GM21390 (cell line): Measurements from ENCODE around the gene FOLR1.

Experiments
- ATAC-seq: cut with Tn5 transposase; IDR thresholded peaks from one replicate; pipeline ENCODE4 v1.9.1; 2021; ENCODE audit not compliant: unreplicated experiment

Gene FOLR1

DNA sequence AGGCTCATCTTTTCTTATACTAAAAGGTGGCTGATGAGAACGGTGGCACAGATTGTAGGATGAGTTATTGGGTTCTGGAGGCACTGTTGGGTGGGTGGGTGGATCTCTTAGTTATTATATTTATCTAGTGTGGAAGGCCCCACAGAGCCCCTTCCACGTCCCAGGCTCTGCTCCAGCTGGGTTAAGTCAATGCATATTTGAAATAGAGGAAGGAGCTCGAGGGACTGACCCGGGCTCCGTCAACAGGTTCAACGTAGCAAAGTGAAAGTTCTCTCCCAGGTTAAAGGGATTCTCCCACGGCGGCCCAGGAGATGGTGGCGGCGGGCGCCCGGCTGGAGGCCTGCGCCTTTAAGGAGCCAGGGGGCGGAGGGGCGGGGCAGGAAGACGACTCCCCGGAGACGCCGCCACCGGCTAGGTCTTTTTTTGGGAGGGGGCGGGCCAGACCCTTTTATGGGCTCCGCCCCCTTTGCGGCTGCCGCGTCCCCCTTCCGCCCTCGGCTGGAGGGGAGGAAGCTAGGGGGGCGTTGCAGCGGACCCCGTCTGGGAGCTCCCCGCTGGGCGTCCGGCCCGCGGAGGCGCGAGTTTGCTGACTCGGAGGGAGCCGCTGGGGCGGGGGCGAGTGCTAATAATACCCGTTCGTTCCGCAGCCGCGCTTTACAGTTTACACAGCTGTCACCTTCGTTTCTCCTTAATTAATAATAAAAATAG is 31.1 kb downstream of the FOLR1 start:
- ATAC-seq, result peak; percentile 64

DNA sequence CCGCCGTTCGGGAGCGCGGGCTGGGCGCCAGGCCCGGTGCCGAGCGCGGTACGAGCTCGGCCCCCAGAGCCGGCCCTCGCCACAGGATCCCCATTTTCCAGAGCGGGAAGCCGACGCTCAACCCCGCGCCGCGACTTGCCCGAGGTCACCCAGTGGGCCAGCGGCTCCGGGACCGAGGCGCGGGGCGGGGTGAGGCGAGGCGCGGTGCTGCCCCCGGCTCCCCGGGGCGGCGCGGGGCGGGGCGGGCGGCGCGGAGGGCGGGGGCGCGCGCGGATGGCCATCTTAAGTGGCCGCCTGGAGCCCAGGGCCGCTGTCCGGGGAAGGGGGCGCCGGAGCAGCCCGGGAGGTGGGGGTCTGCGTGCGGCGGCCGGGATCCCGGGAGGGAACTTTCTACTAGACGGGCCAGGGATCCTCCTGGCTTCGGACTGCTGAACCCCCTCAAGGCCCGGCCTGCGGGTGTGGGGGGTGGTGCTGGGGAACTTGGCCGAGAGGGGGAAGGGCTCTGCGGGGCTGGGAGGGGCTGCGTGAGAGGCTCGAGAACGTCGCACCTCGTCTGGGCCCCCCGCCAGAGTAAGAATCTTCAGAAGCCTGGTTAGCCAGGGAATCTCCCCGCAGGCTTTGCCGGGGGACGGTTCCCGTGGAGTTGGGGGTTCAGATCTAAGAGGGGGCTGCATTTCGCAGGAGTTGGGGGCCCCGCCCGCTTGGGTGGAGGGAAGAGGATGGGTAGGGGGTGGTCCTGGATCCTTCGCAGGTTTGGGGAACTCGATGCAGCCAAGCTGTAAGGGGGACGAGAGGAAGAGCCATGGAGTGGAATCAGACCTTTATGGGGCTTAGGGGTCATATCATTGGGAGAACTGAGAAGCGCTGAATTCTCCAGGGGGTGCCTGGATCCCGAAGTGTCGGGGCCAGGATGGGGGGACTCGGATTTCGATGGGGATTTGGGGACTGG is 31.9 kb downstream of the FOLR1 start:
- peak; percentile 46 for ATAC-seq

DNA sequence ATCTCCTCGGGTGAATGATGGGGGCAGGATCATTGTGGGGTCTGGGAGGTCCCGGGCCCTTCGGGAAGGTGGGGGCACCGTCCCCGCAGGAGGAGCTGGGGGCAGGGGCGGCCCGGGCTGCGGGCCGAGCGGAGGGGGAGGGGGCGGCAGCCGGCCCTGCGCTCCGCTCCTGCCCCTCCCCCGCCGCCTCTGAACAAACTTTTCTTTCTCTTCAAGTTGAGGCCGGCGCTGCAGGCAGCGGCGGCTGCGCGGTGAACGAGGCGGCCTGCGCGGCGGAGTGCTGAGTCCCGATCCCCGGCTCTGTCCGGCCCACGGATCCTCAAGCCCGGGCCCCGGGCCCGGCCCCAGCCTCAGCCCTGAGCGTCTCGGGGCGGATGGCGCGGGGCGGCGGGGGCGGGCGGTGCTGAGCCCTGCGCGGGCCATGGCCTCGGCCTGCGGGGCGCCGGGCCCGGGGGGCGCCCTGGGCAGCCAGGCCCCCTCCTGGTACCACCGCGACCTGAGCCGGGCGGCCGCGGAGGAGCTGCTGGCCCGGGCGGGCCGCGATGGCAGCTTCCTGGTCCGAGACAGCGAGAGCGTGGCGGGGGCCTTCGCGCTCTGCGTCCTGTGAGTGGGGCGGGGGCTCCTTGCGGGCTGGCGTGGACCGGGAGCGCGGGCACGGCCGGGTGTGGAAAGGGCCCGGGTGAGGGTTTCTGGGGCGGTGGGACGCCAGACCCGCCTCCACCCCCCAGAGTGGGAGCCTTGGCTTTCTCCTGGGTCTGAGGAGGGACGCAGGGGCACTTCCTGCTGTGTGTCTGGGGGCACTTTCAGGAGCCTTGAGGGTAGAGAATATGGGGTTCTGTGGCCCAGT is 32.8 kb downstream of the FOLR1 start, which contains the start of gene INPPL1:
Gene INPPL1 (plus strand): TSS at position 204 of the 847 bp plus-strand sequence. CDS start 218 bp downstream, at position 422.
- no peak for ATAC-seq

DNA sequence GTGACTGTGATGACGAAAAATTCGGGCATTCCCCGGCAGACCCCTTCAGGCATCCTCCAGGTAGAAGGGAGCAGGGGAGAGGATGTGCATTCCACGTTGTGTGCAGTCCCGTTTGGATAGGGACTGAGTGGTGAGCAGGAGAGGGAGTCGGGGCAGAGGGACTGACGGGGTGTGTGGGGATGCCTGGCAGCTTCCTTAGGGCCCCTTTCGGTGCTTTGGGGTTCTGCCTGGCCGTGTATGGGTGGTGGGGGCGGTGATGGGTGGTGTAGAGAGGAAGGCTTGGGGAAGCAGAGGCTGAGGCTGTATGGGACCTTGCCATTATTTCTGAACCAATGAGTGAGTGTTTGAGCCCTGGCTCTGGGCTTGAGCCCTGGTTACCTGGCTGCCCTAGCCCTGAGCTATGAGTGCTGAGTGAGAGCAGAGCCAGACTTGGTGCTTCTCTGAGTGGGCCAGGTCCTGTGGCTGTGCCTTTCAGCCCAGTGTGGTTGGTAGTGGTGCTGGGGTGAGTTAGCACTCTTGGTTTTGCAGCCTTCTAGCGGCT is 33.5 kb downstream of the FOLR1 start:
- ATAC-seq, result no peak

GRCh38 chr11:72226701-72227100 is 34.8 kb downstream of the FOLR1 start:
- ATAC-seq, result no peak

DNA sequence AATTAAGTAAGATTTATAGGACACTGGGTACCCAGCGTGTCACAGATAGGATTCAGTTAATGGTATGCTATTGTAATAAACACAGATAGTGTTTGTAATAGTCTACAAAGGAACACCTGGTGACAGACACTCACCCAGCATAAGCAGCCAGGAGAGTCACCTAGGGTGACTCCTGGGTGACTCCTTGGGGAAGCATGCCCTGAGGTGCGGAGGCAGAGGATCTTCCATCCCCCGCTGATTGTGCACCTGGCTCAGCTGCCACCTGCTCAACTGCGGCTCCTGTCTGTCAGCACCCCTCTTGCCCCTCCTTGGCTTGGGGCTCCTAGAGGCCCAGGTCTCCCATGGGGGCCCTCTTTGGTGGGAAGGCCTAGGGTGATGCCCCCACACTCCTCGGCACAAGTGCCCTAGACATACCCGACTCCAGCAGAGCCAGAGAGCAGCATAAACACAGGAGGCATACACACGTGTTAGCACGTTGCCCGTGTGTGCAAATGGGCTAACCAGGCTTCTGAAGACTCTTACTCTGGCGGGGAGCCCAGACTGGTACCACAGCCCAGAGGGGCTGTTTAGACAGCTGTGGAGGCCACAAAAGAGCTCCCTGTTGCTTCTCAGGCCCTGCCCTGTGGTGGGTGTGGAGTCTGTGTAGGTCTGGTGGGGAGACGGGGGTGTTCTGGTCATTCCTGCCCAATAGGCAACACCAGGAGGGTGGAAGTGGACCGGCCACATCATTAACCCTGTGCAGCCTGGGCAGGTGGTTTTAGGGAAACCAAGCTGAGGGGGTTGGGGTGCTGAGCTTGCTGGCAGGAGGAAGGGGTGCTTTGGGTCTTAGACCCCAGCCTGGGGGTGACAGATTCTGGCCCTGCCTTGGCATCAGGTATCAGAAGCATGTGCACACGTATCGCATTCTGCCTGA is 35.6 kb downstream of the FOLR1 start:
- no peak for ATAC-seq

- ATAC-seq, result no peak
Measured at GRCh38 chr11:72228229-72228843, 36.4 kb downstream of the FOLR1 start.

DNA sequence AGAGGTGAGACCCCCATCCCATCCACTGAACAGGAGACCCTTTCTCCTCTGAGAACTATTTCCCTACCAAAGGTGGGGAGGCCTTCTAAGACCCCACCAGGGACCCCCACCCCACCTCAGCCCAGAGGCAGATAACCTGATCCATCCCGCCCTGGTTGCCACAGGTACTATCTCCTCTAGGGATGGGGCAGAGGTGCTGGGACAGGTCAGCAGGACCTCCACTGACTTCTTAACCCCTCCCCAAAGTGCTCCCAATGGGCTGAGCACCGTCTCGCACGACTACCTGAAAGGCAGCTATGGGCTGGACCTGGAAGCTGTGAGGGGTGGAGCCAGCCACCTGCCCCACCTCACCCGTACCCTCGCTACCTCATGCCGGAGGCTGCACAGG is 36.9 kb downstream of the FOLR1 start:
- ATAC-seq, result no peak

- no peak for ATAC-seq
Measured at GRCh38 chr11:72229336-72229924, 37.5 kb downstream of the FOLR1 start.

GRCh38 chr11:72229925-72230763 is 38.2 kb downstream of the FOLR1 start:
- no peak for ATAC-seq

- ATAC-seq, result no peak
Measured at GRCh38 chr11:72230764-72231365, 38.9 kb downstream of the FOLR1 start.

DNA sequence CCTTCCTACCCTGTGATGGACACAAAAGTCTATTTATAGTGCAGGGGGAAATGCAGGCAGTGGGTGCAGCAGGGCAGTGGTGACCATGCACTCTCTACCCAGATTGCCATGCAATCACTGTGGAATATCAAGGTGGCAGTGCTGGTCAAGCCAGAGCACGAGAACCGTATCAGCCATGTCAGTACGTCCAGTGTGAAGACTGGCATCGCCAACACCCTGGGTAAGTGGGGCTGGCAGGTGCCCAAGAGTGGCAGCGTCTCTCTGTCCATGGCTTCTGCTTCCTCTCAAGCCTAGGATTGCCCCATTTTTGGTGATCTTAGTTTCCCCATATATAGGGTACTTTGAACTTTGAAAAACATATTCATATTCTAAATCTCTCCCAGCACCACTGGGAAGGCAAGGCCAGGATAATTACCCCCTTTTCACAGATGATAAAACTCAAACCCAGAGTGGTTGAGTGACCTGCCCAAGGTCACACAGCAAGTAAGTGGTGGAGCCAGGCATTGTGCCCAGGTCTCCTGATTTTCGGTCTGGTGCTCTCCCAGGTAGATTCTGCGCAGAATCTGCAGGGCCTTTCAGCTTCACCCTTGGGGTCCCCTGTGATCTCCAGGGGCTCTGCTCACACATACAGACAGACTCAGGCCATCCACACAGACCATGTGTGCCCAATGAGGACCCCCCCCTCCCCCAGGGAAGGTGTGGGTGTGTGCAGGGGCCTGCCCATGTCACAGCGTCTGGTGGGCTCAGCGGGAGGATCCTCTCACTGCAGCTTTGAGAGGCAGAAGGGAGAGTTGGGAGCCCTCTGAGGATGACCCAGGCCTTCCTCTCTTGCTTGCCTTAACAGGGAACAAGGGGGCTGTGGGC is 39.7 kb downstream of the FOLR1 start:
- ATAC-seq, result no peak

- ATAC-seq, result no peak
Measured at GRCh38 chr11:72232260-72233055, 40.5 kb downstream of the FOLR1 start.

- ATAC-seq, result no peak
Measured at GRCh38 chr11:72233056-72233772, 41.3 kb downstream of the FOLR1 start.

DNA sequence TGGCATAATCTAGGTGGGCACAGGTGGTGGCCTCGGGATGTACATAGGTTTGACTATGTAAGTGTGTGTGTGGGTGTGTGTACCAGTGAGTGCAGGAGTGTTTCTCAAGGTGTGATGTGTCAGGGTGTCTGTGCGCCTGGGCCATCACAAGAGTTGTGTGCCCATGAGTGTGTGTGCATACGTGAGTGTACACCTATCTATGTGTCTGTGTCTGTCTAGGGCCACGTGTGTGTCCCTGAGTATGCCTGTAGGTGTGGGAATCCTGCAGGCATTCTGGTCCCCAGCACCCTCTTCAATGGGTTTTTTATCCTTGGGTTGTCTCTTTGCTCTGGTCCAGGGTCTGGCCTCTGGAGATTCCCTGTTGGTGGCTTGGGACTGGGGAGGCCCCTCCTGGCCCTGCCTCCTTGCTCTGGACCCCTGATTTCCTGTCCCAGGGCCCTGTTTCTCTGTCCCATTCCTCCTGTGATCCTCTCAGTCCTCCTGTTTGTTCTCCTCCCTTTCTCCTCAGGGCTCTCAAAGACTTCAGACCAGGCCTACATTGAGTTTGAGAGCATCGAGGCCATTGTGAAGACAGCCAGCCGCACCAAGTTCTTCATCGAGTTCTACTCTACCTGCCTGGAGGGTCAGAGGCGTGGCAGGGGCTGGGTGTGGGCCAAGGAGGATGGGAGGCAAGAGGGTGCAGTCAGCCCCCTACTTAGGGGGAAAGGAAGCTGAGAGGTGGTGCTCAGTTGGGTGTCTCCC is 42.0 kb downstream of the FOLR1 start:
- no peak for ATAC-seq
